ENCODE results near the gene MACROH2A2.
"Not testable (repeated sequence)": the region's sequence is repeated elsewhere in the genome, so short reads cannot be mapped to it uniquely, and the experiment has no call there.

MACROH2A2 gene

GRCh38 chr10:70101068-70101562 lies 48.5 kb downstream of the MACROH2A2 start:
- not testable (repeated sequence) for DNase-seq (ENCODE audit: low read depth in 2 of 2)

DNA sequence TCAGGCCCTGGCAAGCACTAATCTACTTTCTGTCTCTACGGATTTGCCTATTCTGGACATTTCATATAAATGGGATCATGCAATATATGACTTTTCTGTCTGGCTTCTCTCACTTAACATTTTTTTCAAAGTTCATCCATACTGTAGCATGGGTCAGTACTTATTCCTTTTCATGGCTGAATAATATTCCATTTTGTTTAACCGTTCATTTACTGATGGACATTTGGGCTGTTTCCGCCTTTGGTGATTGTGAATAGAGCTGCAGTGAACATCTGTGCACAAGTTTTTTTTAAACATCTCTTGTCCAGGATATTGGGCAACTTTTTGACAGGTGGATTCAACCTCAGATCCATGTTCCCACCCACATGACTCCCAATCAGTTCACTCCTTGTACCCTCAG lies 49.0 kb downstream of the MACROH2A2 start:
- DNase-seq (ENCODE audit: low read depth in 2 of 2): no peak

DNA sequence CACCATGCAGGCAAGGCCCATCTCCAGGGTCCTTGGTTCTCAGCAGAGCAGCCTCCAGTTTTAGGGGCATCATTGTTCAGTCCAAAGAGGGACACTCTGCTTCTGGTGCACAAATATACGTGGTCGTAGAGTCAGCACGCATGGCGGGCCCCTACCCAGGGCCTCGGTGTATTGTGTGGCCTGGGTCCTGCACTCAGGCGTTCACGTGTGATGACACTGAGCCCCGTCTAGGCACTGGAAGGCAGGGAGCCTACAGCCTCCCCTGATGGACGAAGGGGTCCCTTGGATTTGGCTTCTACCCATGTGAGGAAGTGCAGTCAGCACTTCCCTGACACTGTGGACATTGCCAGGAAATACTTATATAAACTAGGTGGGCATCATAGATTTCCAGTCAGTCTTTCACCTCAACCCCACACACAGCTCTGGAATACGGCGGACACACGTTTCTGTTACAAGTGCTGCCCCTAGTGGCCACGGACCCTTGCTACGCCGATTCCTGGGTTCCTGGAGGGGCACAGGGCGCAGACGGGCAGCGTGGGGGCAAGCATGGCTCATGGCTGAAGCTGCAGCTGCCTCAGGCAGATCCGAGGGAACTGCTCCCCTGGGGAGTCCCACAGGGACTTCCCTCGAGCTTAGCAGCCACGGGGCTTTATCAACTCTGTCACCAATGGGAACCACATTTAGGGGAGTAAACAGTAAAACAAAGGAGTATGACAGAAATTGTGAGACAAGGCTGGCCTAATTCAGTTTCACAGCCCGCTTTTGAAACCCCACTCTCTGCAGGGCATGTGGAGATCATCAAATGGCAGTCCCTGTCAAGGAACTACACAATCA lies 54.5 kb downstream of the MACROH2A2 start:
- no peak for DNase-seq (ENCODE audit: low read depth in 2 of 2)

GRCh38 chr10:70109064-70109729 lies 56.6 kb downstream of the MACROH2A2 start:
- no peak for DNase-seq (ENCODE audit: low read depth in 2 of 2)

GRCh38 chr10:70111496-70111895 lies 58.9 kb downstream of the MACROH2A2 start:
- DNase-seq (ENCODE audit: low read depth in 2 of 2): no peak

- no peak for DNase-seq (ENCODE audit: low read depth in 2 of 2)
These were observed 59.4 kb downstream of the MACROH2A2 start for GRCh38 chr10:70112071-70112470.

GRCh38 chr10:70114902-70115301 lies 62.3 kb downstream of the MACROH2A2 start:
- DNase-seq (ENCODE audit: low read depth in 2 of 2): no peak

- peak in 1 of 2 donors; percentile 9 for DNase-seq (ENCODE audit: low read depth in 2 of 2)
These were observed 63.5 kb downstream of the MACROH2A2 start for GRCh38 chr10:70115948-70116682.

DNA sequence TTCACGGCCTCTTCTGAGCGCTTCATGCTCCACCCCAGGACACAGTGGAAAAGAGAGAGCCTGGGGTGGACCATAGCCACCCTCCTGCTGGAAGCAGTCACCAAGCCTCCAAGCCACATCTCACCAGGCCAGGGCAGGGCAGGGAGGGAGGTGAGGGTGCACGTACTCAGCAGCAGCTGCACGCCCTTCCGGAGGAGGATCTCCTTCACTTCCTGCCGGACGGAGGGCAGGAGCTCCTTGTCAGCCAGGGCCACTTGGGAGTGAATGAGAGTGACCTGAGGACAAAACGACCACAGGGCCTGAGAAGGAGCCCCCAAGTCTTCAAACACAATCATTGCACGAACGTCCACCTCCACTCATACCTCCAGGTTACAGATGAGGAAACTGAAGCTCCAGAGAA lies 65.0 kb downstream of the MACROH2A2 start:
- no peak for DNase-seq (ENCODE audit: low read depth in 2 of 2)

DNA sequence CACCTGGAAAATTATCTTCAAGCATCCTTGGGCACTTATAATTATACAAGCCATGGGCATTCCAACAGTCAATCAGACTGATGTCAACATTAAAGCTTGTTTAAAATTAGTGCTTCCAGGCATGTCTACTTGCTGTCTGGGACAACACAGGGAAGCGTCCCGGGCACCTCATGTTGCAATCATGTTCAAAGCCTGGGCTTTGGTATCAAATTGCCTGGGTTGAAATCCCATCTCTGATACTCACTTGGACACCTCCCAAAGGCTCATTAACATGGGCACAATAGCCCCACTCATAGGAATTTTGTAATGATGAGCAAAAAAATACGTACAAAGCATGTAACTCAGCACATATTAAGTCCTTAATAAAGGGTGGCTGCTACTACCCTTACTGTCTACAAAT lies 65.5 kb downstream of the MACROH2A2 start:
- DNase-seq (ENCODE audit: low read depth in 2 of 2): no peak

DNA sequence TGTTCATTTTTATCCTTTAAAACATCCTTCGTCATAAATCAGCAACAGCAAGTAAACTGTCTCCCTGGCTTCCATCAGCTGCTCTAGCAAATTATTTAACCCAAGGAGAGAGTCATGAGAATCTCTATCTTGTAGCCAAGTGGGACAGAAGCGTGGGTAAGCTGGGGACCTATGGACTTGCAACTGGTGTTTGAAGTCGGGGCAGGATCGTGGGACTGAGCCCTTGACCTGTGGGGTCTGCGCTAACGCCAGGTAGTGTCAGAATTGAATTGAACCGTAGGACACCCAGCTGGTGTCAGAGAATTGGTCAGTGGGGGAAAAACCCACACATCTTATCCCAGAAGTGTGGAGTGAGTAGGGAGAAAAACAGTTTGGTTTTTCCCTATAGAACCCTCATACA lies 66.6 kb downstream of the MACROH2A2 start:
- DNase-seq (ENCODE audit: low read depth in 2 of 2): no peak

DNA sequence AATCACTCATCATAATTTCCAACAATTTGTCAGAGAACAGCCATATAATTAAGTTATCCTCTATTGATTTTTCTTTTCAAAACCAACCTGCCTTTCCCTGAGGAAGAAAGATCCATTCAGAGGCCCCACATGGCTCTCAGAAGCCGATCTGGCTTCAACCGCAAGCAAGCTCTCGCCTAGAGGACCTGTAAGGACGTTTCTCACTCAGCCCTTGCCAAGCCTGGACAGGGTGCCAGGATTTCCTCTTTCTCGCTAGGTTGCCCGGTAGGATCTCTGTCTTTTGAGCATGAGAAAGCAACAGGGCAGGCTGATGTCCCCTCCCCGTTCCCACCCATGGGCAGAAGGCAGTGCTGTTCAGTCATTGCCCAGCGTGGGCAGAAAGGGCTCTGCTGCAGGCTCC lies 67.0 kb downstream of the MACROH2A2 start:
- DNase-seq (ENCODE audit: low read depth in 2 of 2): no peak

GRCh38 chr10:70120417-70120816 lies 67.8 kb downstream of the MACROH2A2 start:
- no peak for DNase-seq (ENCODE audit: low read depth in 2 of 2)

- DNase-seq (ENCODE audit: low read depth in 2 of 2): no peak
These were observed 68.8 kb downstream of the MACROH2A2 start for GRCh38 chr10:70121281-70121949.

- DNase-seq (ENCODE audit: low read depth in 2 of 2): no peak
These were observed 70.1 kb downstream of the MACROH2A2 start for GRCh38 chr10:70122742-70123141.

DNA sequence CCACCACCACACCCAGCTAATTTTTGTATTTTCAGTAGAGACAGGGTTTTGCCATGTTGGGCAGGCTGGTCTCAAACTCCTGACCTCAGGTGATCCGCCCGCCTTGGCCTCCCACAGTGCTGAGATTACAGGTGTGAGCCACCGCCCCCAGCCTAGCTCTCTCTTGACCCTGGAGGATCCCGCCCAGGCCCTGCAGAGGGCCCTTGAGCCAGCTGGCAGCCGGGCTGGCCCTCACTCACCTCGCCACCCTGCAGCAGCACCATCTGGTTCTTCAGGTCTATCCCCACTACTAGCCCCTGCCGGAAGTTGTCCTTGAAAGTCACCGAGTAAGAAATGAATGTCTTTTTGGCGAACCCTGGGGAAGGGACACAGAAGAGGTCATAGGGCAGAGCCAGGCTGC lies 70.5 kb downstream of the MACROH2A2 start:
- not testable (repeated sequence) for DNase-seq (ENCODE audit: low read depth in 2 of 2)

- no peak for DNase-seq (ENCODE audit: low read depth in 2 of 2)
These were observed 71.2 kb downstream of the MACROH2A2 start for GRCh38 chr10:70123817-70124216.

GRCh38 chr10:70124415-70124814 lies 71.8 kb downstream of the MACROH2A2 start:
- no peak for DNase-seq (ENCODE audit: low read depth in 2 of 2)

DNA sequence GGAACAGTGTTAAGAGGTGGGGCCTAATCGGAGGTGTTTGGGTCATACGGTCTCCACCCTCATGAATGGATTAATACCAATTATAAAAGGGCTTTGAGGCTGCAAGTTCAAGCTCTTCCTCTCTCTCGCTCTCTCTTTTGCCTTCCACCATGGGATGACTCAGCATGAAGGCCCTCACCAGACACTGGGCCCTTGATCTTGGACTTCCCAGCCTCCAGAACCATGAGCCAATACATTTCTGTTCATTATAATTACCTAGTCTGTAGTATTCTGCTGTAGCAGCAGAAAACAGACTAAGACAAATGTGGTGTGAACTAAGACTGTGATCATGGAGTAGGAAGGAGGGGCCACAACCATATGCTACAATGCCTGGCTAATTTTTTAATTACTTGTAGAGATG lies 72.3 kb downstream of the MACROH2A2 start:
- DNase-seq (ENCODE audit: low read depth in 2 of 2): no peak

GRCh38 chr10:70125918-70126552 lies 73.4 kb downstream of the MACROH2A2 start:
- no peak for DNase-seq (ENCODE audit: low read depth in 2 of 2)

DNA sequence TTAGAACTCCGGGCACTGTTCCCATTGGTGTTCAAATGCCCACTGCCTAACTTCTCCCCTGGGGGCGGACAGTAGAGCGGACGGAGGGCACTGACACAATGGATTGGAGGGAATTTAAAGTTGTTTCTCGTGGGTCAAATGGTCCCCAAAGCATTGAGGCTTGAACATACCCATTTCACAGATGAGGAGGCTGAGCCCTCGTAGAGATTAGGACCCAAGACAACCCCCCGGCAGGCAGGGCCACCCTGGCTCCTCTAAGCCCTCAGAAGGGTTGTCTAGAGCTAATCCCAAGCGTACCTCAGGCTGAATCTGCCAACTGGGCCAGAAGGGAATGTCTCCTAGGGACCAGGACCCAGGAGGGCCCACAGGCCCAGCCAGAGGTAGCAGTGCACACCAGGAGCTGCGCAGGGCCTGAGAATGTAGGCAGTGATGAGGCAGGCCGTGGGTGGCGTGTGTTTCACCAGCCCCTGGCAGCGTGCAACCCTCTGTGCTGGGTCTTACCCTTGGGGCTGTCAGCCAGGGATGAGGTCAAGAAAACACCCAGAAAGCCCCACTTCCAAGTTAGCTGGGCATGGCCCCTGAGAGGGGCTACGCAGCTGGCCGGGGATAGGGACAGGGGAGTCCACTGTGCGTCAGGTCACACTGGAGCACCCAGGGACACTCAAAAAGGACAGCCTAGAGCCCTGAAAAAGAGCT lies 74.2 kb downstream of the MACROH2A2 start:
- DNase-seq (ENCODE audit: low read depth in 2 of 2): no peak

All from stimulated activated CD8-positive, alpha-beta memory T cell treated with anti-CD3 and anti-CD28 coated beads, Interleukin-15, amount 100 ng/mL, for 48 hours (primary cell).